HepG2 (cell line): Measurements from ENCODE around the gene ACAT2. TPM values are rescaled to one million over a fixed set of nuclear protein-coding genes. Genes with fewer than 3 reads are reported as not detected.
A peak's percentile ranks its signal among the peaks of the same experiment; 100 is the strongest.

Source experiments
- ATAC-seq: fragments of 200-7000 bp; cut with Tn5 transposase; 3 replicates; pipeline ENCODE4 v1.9.1; 2020; ENCODE audit warnings: mild to moderate bottlenecking, moderate library complexity
- BruUV-seq: library from RNA; stranded (reverse); fragments of 400-500 nt; replicated peaks from 2 replicates; lab custom pipeline; 2021; lab: Mats Ljungman, UMichigan
- CTCF ChIA-PET: fragments of 300-600 bp; formaldehyde crosslinking; extraction: SDS; loops from one replicate; lab custom pipeline; 2021; ENCODE audit warnings: low total read pairs, inconsistent platforms, low intra/inter-chr PET ratio; lab: Yijun Ruan, JAX
- POLR2A ChIA-PET: fragments of 350-600 bp; sonication (Branson Sonifier 250); formaldehyde crosslinking; loops from one replicate; lab custom pipeline; 2020; ENCODE audit warnings: antibody characterized with exemption, inconsistent platforms; lab: Yijun Ruan, JAX
- DNase-seq: peaks from one replicate; pipeline ENCODE4 v3.0.0-alpha.2; 2015; ENCODE audit warnings: low spot score
- FAIRE-seq: peaks from 3 replicates; lab custom pipeline; 2011; peaks lifted over from hg19 to GRCh38; lab: Jason Lieb, UNC
- H2AFZ ChIP-seq: one replicate; pipeline ENCODE4 v1.6.1; 2011; ENCODE audit warnings: low read length, inconsistent platforms
- H3K27ac ChIP-seq: fragments of 300-600 bp; 3 replicates; pipeline ENCODE4 v1.8.0; 2011; ENCODE audit warnings: mixed run types, mild to moderate bottlenecking, mixed read lengths, low read length, inconsistent platforms; ENCODE audit not compliant: insufficient read depth; ENCODE audit errors: extremely low read length
- H3K27me3 ChIP-seq, 2 experiments: fragments of 200-600 bp in 1 of 2; 2 replicates in 1 of 2; 3 replicates in 1 of 2; pipeline versions ENCODE4 v1.6.0 to v1.8.0; 2011; ENCODE audit warnings: low read length in 2 of 2, mild to moderate bottlenecking in 2 of 2, moderate library complexity in 2 of 2, inconsistent platforms in 1 of 2; ENCODE audit not compliant: insufficient read depth in 2 of 2, control insufficient read depth in 1 of 2
- H3K36me3 ChIP-seq, 2 experiments: fragments of 200-600 bp in 1 of 2; replicated peaks in 1 of 2; 2 replicates in 1 of 2; 3 replicates in 1 of 2; pipeline versions ENCODE4 v1.5.1 to v1.8.0; 2011; ENCODE audit warnings: low read length in 2 of 2, inconsistent platforms in 1 of 2; ENCODE audit not compliant: insufficient read depth in 2 of 2, control insufficient read depth in 1 of 2
- H3K4me1 ChIP-seq: 2 replicates; pipeline ENCODE4 v1.5.1; 2012; ENCODE audit warnings: low read length, inconsistent platforms; ENCODE audit not compliant: insufficient read depth
- H3K4me2 ChIP-seq: 2 replicates; pipeline ENCODE4 v1.6.0; 2011; ENCODE audit warnings: low read depth, low read length, inconsistent platforms
- H3K4me3 ChIP-seq, 3 experiments: fragments of 200-600 bp in 1 of 3; sonication (generic), shearing (Covaris generic) in 1 of 3; replicated peaks in 1 of 3; 2 replicates each; pipeline ENCODE4 v1.5.1; 2011 to 2016; ENCODE audit warnings: low read length in 3 of 3, inconsistent platforms in 2 of 3, low read depth in 2 of 3, mild to moderate bottlenecking in 2 of 3, control low read depth in 1 of 3, mixed read lengths in 1 of 3; ENCODE audit not compliant: insufficient read depth in 1 of 3
- H3K79me2 ChIP-seq: one replicate; pipeline ENCODE4 v1.6.1; 2011; ENCODE audit warnings: low read length, inconsistent platforms; ENCODE audit not compliant: insufficient read depth
- H3K9ac ChIP-seq: 2 replicates; pipeline ENCODE4 v1.6.0; 2011; ENCODE audit warnings: mild to moderate bottlenecking, low read depth, low read length, inconsistent platforms; ENCODE audit not compliant: insufficient read depth
- H3K9me3 ChIP-seq: 2 replicates; pipeline ENCODE4 v1.5.1; 2012; ENCODE audit warnings: mild to moderate bottlenecking, low read length
- H4K20me1 ChIP-seq: 2 replicates; pipeline ENCODE4 v1.6.0; 2011; ENCODE audit warnings: inconsistent platforms, mild to moderate bottlenecking, low read length, moderate library complexity; ENCODE audit not compliant: insufficient read depth
- BCL6 ChIP-seq: IDR thresholded peaks from 2 replicates; pipeline ENCODE4 v1.6.1; 2016; ENCODE audit warnings: missing genetic modification reagents, missing compliant biosample characterization
- CEBPB ChIP-seq: IDR thresholded peaks from 2 replicates; pipeline ENCODE4 v1.6.1; 2011; ENCODE audit warnings: low read depth, low read length, improper control_type of control experiment, borderline replicate concordance
- EZH2 ChIP-seq: conservative IDR thresholded peaks from 2 replicates; pipeline ENCODE4 v1.6.1; 2012; ENCODE audit warnings: mild to moderate bottlenecking, low read depth, low read length, moderate library complexity
- NCOA2 ChIP-seq: sonication (generic); formaldehyde crosslinking; IDR thresholded peaks from 2 replicates; pipeline ENCODE4 v1.8.0; 2022; ENCODE audit warnings: inconsistent platforms
- NR2F6 ChIP-seq, 2 experiments: IDR thresholded peaks; 2 replicates each; pipeline ENCODE4 v1.6.1; 2016; ENCODE audit warnings: antibody characterized with exemption in 1 of 2, mild to moderate bottlenecking in 1 of 2
- POLR2AphosphoS2 ChIP-seq: IDR thresholded peaks from 2 replicates; pipeline ENCODE4 v1.6.1; 2011; ENCODE audit warnings: low read depth, low read length, improper control_type of control experiment
- RXRA ChIP-seq: sonication (generic); formaldehyde crosslinking; IDR thresholded peaks from 2 replicates; pipeline ENCODE4 v1.5.1; 2020; ENCODE audit warnings: missing genetic modification reagents
- SMAD3 ChIP-seq: sonication (generic); formaldehyde crosslinking; IDR thresholded peaks from 2 replicates; pipeline ENCODE4 v1.4.0; 2020; ENCODE audit warnings: missing genetic modification reagents
- SNAI1 ChIP-seq: sonication (generic); formaldehyde crosslinking; IDR thresholded peaks from 2 replicates; pipeline ENCODE4 v1.5.0; 2020; ENCODE audit warnings: mild to moderate bottlenecking, missing genetic modification reagents, borderline replicate concordance
- THAP11 ChIP-seq: IDR thresholded peaks from 2 replicates; pipeline ENCODE4 v1.6.1; 2016; ENCODE audit warnings: missing biosample characterization, missing genetic modification reagents
- ZFX ChIP-seq: sonication (generic); formaldehyde crosslinking; IDR thresholded peaks from 2 replicates; pipeline ENCODE4 v1.4.0; 2020; ENCODE audit warnings: mild to moderate bottlenecking, low read depth, missing genetic modification reagents, moderate library complexity
- ZNF235 ChIP-seq: sonication (generic); formaldehyde crosslinking; IDR thresholded peaks from 2 replicates; pipeline ENCODE4 v1.8.1; 2023; ENCODE audit warnings: mild to moderate bottlenecking, missing genetic modification reagents, borderline replicate concordance
- WGBS: methylation state at CpG from one replicate; pipeline ENCODE4 v1.1.6; 2017; ENCODE audit warnings: low lambda C conversion rate; 5-methylcytosine and 5-hydroxymethylcytosine counted together
- in situ Hi-C: cut with HindIII; loops from 2 replicates; pipeline ENCODE4 v1.10.0; 2017; ENCODE audit warnings: low pct_unique_long_range_greater_than_20kb; ENCODE audit not compliant: extremely low pct_ligation_motif_present
- intact Hi-C: fragments of 100-400 bp; cut with micrococcal nuclease; formaldehyde crosslinking; loops from one replicate; pipeline ENCODE4 v1.10.0; 2022; ENCODE audit not compliant: unreplicated experiment
- polyA plus RNA-seq, 8 experiments: library from polyadenylated mRNA; depleted of rRNA in 3 of 8; stranded (reverse) in 7 of 8; unstranded in 1 of 8; fragments of >200 nt; fragmentation: Illumina TruSeq in 4 of 8; extraction: Trizol in 4 of 8; gene quantifications; 2 replicates each; pipeline versions ENCODE4 v1.2.1 to v1.2.3, GENCODE V29; 2011 to 2016; ENCODE audit warnings: low read depth in 4 of 8, missing spikeins in 1 of 8, mixed read lengths in 1 of 8; ENCODE audit not compliant: insufficient read depth in 1 of 8
- total RNA-seq, 5 experiments: library from RNA; depleted of rRNA; stranded (reverse); fragments of >200 nt; fragmentation: Illumina TruSeq; extraction: Trizol; gene quantifications; 2 replicates each; pipeline ENCODE4 v1.2.3, GENCODE V29; 2016; ENCODE audit warnings: low read depth in 1 of 5
- TF ChIP-seq, protein P1 (sequence below): sonication (generic); formaldehyde crosslinking; IDR thresholded peaks from 2 replicates; pipeline ENCODE4 v1.9.0; 2021; ENCODE audit warnings: missing genetic modification reagents, borderline replicate concordance
- TF ChIP-seq, protein P2 (sequence below): sonication (generic); formaldehyde crosslinking; IDR thresholded peaks from 2 replicates; pipeline ENCODE4 v1.4.0; 2020; ENCODE audit warnings: missing genetic modification reagents

ACAT2 gene
- total and polyA plus RNA-seq, 2 of the 13 experiments (the other 11 are each of a cell fraction or from before 2014, with no cell fraction given), result 121 to 534 TPM

GRCh38 chr6:159805440-159806020 is 43.7 kb downstream of the ACAT2 start:
- no peaks in the 10 kb centered on the region for H3K36me3 ChIP-seq
- TF ChIP-seq SNAI1 (CRISPR knock-in tag), result no peak
- peak; percentile 30; the same call in 1 of the 2 replicates for TF ChIP-seq CEBPB
- peak overlapping the region; percentile 82 for H2AFZ ChIP-seq
- CTCF ChIA-PET, result no interaction called here
- H3K27me3 ChIP-seq, result 0 out of 5 replicates have a peak, but pooled peaks cover 0 to 4% of the 10 kb centered on the region in 2 experiments
- no peak overlapping the region for H3K9ac ChIP-seq
- peak overlapping the region; percentile 44 for H3K4me2 ChIP-seq
- in situ Hi-C loops (no loop called here), intact Hi-C loops (loop anchor here (2.0 kb wide), 1 partner anchor 15 kb away; the partner anchor contains the start of gene MRPL18)
- H3K27ac ChIP-seq, result no peak overlapping the region
- no peaks in the 10 kb centered on the region for H4K20me1 ChIP-seq
- peaks cover 32% of the 10 kb centered on the region for H3K4me1 ChIP-seq
- H3K79me2 ChIP-seq, result no peaks in the 10 kb centered on the region
- POLR2A ChIA-PET, result interaction anchor here (0.8 to 6.3 kb wide), 4 partner anchors 13 to 79 kb away, joined by 4 to 88 read pairs (median 10); partner anchors contain the start of genes ACAT2, MRPL18, TCP1 and WTAP
- no peaks in the 10 kb centered on the region for H3K9me3 ChIP-seq
- WGBS, result 44% methylated on average over 6 of the region's 6 CpGs
- no TSS peak for BruUV-seq
- FAIRE-seq, result no peak
- 0 out of 6 replicates have a peak overlapping the region, but pooled peaks of 1 of the 3 experiments have one; percentile 17 for H3K4me3 ChIP-seq
- ATAC-seq, result no peak
- DNase-seq, result no peak

- H2AFZ ChIP-seq, result peak overlapping the region; percentile 82
- no peak overlapping the region for H3K9ac ChIP-seq
- ATAC-seq (peak; percentile 72), DNase-seq (peak; percentile 75), FAIRE-seq (peak; percentile 72)
- no peaks in the 10 kb centered on the region for H3K79me2 ChIP-seq
- H3K4me2 ChIP-seq, result peak overlapping the region; percentile 44
- POLR2A ChIA-PET, result interaction anchor here (1.2 to 6.3 kb wide), 7 partner anchors 13 to 128 kb away, joined by 3 to 88 read pairs (median 8); partner anchors contain the start of genes ACAT2, MRPL18, SOD2 and TCP1
- H3K27ac ChIP-seq, result no peak overlapping the region
- H3K4me3 ChIP-seq, result 0 out of 6 replicates have a peak overlapping the region, but pooled peaks of 1 of the 3 experiments have one; percentile 17
- no TSS peak for BruUV-seq
- intact Hi-C loops, result loop anchor here (2.0 kb wide), 1 partner anchor 15 kb away; the partner anchor contains the start of gene MRPL18
- 0 out of 5 replicates have a peak, but pooled peaks cover 0 to 4% of the 10 kb centered on the region in 2 experiments for H3K27me3 ChIP-seq
- no peaks in the 10 kb centered on the region for H3K9me3 ChIP-seq
- no peaks in the 10 kb centered on the region for H3K36me3 ChIP-seq
- in situ Hi-C loops, result no loop called here
- WGBS, result 31% methylated on average over 9 of the region's 9 CpGs
- CTCF ChIA-PET, result no interaction called here
- H3K4me1 ChIP-seq, result peaks cover 32% of the 10 kb centered on the region
- H4K20me1 ChIP-seq, result no peaks in the 10 kb centered on the region
- TF ChIP-seq, protein P1, sequence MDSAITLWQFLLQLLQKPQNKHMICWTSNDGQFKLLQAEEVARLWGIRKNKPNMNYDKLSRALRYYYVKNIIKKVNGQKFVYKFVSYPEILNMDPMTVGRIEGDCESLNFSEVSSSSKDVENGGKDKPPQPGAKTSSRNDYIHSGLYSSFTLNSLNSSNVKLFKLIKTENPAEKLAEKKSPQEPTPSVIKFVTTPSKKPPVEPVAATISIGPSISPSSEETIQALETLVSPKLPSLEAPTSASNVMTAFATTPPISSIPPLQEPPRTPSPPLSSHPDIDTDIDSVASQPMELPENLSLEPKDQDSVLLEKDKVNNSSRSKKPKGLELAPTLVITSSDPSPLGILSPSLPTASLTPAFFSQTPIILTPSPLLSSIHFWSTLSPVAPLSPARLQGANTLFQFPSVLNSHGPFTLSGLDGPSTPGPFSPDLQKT (CRISPR knock-in tag), result no peak
- TF ChIP-seq THAP11 (CRISPR knock-in tag), result peak; percentile 35; the same call in 1 of the 2 replicates
- TF ChIP-seq ZFX (CRISPR knock-in tag), result no peak
- TF ChIP-seq POLR2AphosphoS2, result no peak
- no peak for TF ChIP-seq RXRA
- no peak for TF ChIP-seq ZNF235 (CRISPR knock-in tag)
- TF ChIP-seq BCL6 (CRISPR knock-in tag), result 0 out of 2 replicates have a peak, but pooled peaks have one; percentile 32
- TF ChIP-seq NCOA2 (CRISPR knock-in tag), result peak; percentile 26; the same call in 1 of the 2 replicates
- TF ChIP-seq, protein P2, sequence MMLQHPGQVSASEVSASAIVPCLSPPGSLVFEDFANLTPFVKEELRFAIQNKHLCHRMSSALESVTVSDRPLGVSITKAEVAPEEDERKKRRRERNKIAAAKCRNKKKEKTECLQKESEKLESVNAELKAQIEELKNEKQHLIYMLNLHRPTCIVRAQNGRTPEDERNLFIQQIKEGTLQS (CRISPR knock-in tag), result peak; percentile 42; the same call in 1 of the 2 replicates
- TF ChIP-seq EZH2, result no peak
- TF ChIP-seq NR2F6 (IDR thresholded peaks at IDR 0.05), result peak; percentile 34; the same call in 1 of the 2 replicates
- no peak for TF ChIP-seq NR2F6 (CRISPR knock-in tag; IDR thresholded peaks at IDR 0.05)
- TF ChIP-seq SMAD3 (CRISPR knock-in tag), result peak; percentile 55; the same call in 1 of the 2 replicates
Measured at GRCh38 chr6:159806021-159806458, 44.2 kb downstream of the ACAT2 start.
